Activated CD8-positive, alpha-beta memory T cell treated with anti-CD3 and anti-CD28 coated beads, Interleukin-2, amount 50 U/mL, for 24 hours (primary cell): Measurements from ENCODE around the gene GUCD1.

ENCODE experiments used
- DNase-seq: peaks from one replicate; pipeline ENCODE4 v3.0.0-alpha.2; 2020; ENCODE audit errors: extremely low read depth

GUCD1 gene

GRCh38 chr22:24590596-24591173, 35.7 kb upstream of the GUCD1 start:
- DNase-seq: no peak

DNA sequence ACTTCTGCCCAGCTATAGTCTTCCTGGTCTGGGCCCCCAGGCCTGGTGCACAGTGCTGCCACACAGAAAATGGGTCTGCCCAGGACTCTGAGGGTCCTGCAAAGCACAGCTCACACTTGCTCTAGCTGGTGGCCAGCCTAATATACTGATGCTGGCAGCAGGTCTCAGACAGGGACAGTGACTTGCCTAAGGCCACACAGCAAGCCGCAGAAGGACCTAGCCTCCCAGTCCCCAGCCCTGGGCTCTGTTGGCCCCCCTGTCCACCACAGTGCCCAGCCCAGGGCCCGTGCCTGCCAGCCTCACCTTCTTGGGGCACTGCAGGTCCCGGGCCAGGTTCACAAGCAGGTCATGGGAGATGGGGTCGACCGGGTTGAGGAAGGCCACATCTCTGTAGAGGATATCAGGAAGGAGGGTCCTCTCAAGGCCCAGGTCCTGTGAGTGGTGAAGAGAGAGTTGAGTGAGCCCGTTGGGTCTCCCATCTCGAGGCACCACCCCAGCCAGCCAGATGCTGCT, 34.6 kb upstream of the GUCD1 start:
- no peak for DNase-seq

- DNase-seq: no peak
These were observed 34.0 kb upstream of the GUCD1 start for GRCh38 chr22:24588757-24589481.

DNA sequence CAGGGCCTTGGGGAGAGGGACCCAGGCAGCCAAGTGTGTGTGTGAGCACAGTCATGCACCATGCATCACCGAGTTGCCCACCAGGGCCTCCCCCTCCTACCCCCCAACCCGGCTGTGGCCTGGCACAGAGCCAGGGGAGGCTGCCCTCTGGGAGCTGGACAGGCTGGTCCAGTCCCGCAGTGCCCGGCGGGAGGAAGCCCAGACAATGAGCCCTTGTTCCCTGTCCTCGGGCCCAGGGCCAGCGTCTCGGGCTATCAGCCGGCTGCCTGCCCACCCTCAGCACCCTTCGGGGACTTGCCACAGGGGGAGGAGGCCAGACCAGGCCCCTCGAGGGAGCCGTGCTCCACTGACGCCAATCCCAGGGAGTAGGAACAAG, 33.4 kb upstream of the GUCD1 start:
- no peak for DNase-seq

DNA sequence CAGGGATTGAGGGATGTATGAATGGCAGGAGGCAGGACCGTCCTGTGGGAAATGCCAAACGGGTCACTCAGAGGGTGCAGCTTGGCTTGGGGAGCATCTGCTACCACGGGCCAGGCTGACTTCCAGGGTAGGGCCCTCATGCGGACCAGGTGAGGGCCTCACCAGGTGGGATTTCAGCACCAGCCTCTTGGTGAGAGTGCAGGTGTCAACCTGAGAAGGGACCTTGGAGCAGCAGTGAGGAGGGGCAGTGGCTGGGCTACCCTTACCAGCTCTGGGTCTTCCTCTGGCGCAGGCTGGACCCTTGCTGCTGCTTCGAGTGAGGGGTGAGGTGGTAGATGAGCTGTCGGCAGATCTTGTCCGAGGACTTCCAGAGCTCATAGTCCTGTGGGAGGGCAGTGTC, 33.0 kb upstream of the GUCD1 start:
- no peak for DNase-seq

GRCh38 chr22:24587251-24587650, 32.3 kb upstream of the GUCD1 start:
- DNase-seq: no peak

DNA sequence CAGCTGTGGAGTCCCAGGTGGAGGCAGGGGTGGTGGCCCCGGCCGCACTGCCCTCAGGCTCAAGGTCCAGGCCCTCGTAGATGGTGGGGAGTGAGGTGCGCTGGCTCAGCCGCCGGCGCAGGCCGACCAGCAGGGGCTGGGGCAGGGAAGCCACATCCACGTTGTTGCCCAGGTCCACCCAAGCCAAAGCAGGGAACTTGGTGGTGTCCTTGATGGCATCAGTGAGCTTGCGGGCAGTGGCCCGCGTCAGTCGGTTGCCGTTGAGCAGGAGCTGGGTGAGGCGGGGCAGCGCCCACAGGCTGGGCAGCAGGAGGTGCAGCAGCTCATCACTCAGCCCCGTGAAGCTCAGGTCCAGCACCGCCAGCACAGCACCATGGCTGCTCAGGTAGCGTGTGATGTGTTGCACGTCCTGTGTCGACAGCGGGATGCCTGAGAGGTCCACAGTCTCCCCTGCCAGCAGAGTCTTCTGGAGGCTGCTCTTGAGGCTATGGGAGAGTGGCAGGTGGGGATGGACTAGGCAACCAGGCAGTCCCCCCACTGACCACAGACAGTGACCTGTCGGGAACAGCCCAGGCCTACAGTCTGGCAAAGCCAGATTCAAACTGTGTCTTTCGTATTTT, 31.1 kb upstream of the GUCD1 start:
- no peak for DNase-seq

- DNase-seq: no peak
These were observed 30.5 kb upstream of the GUCD1 start for GRCh38 chr22:24585461-24585860.

- DNase-seq: no peak
These were observed 30.0 kb upstream of the GUCD1 start for GRCh38 chr22:24584871-24585411.

- no peak for DNase-seq
These were observed 29.3 kb upstream of the GUCD1 start for GRCh38 chr22:24584166-24584790.

DNA sequence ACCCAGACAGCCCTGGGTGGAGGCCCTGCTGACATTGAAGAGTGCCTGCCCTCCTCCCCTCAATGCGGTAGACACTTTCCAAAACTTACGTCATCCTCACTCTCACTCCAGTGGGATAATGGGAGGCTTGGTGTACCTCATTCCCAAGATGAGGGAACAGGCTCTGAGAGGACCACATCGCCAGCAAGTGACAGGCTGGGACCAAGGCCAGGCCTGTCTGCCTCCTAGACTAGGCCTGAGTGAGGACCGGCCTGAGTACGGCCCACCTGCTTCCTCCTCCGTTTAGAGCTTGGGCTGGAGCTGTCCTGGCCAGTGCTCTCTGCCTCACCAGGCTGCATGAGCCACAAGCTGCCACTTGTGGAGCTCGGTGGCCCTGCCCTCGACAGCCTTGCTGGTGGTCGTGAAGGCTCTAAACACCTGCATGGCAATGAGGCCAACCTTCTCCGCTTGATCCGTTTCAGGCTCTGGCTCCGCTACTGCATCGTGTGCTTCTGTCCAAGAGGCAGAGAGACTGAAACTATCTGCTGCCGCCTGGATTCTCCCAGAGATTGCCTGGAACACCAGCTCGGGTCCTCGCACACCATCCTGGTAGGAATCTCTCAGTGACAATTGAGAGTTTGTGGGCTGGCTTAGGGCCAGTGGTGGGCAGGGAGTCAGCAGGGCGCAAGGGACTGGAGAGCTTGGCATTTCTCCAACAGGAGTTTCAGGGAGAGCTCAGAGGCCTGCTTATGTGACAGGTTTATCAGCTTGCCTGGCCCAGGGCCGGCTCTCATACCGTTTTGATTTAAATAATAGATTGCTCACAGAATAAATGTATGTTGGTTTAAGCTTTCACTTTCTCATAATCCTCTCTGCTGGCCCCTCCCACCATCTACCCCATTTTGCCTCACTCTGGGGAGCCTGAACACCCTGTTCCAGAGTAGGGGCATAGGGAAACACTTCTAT, 28.6 kb upstream of the GUCD1 start:
- no peak for DNase-seq

- DNase-seq: no peak
These were observed 27.3 kb upstream of the GUCD1 start for GRCh38 chr22:24582056-24582814.

DNA sequence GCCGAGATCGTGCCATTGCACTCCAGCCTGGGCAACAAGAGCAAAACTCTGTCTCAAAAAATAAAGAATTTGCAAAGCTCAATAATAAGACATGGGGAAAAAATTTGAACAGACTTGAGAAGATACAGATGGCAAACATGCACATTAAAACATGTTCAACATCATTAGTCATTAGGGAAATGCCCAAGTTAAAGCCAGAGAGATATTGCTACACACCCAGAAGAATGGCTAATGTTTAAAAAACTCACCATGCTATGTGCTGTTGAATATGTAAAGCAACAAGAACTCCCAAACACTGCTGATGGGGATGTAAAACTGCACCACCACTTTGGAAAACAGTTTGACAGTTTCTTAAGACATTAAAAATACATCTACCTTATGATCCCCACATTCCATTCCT, 25.3 kb upstream of the GUCD1 start:
- DNase-seq: no peak

- no peak for DNase-seq
These were observed 24.3 kb upstream of the GUCD1 start for GRCh38 chr22:24579258-24579601.

- no peak for DNase-seq
These were observed 23.7 kb upstream of the GUCD1 start for GRCh38 chr22:24578355-24579257.

- DNase-seq: no peak
These were observed 21.8 kb upstream of the GUCD1 start for GRCh38 chr22:24576778-24577177.

- no peak for DNase-seq
These were observed 16.3 kb upstream of the GUCD1 start for GRCh38 chr22:24571266-24571665.

DNA sequence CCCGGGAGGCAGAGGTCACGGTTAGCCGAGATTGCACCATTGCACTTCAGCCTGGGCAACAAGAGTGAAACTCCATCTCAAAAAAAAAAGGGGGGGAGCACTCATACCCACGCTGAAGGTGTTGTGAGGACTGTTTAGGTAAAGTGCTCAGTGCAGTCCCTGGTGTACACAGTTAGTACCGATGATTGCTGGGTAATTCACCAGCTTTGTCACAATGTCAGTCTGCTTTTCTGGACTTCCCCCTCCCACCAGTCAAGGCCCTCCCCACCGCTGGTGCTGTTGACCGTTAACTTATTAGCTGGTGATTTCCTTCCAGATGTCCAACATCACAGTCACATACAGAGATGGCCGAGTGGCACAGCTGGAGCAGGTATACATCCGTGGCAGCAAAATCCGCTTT, 12.7 kb upstream of the GUCD1 start:
- no peak for DNase-seq

DNA sequence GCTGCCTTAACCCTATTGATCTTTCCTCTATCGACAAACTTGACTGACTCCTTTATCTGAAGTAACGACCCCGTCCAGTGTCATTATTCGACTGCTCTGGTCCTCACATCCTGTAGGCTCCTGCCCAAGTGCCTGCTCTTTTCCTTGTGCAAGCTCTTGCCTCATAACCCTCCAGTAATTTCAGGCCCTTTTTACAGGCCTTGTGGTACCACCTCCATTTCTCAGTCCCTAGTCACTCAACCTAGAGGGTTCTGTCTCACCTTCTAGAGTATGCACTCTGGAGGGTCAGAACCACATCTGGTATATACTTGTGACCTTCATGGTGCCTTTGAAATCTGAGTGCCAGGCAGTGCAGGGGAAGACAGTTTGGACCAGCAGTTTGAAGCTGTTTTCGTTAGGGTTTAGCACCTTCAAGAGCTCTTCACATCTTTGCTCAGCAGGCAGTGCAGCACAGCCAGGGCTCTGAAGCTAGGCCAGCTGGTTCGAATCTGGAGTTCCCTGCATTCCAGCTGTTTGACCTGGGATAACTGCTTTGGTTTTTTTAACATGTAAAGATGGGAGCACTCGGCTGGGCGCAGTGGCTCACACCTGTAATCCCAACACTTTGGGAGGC, 12.1 kb upstream of the GUCD1 start:
- no peak for DNase-seq
